Parathyroid adenoma (tissue), 2 donors: ENCODE data around the gene VPS13D.

ENCODE experiments used
- H2AFZ ChIP-seq: fragments of 300-600 bp; sonication (generic); one replicate; pipeline ENCODE4 v1.7.0; 2017; ENCODE audit warnings: antibody characterized with exemption, mild to moderate bottlenecking
- H3K27ac ChIP-seq: fragments of 300-600 bp; sonication (generic); one replicate; pipeline ENCODE4 v1.7.0; 2017
- H3K27me3 ChIP-seq: fragments of 300-600 bp; sonication (generic); one replicate; pipeline ENCODE4 v1.7.0; 2017; ENCODE audit warnings: low read length; ENCODE audit not compliant: control insufficient read depth, insufficient read depth
- H3K36me3 ChIP-seq: fragments of 300-600 bp; sonication (generic); one replicate; pipeline ENCODE4 v1.7.0; 2017; ENCODE audit warnings: low read length; ENCODE audit not compliant: control insufficient read depth, insufficient read depth
- H3K4me1 ChIP-seq: fragments of 300-600 bp; sonication (generic); one replicate; pipeline ENCODE4 v1.7.0; 2017; ENCODE audit warnings: control low read depth
- H3K4me2 ChIP-seq: fragments of 300-600 bp; sonication (generic); one replicate; pipeline ENCODE4 v1.7.0; 2017; ENCODE audit warnings: low read length
- H3K4me3 ChIP-seq: fragments of 300-600 bp; sonication (generic); one replicate; pipeline ENCODE4 v1.7.0; 2017; ENCODE audit warnings: low read depth, low read length
- H3K79me2 ChIP-seq: fragments of 300-600 bp; sonication (generic); one replicate; pipeline ENCODE4 v1.7.0; 2017; ENCODE audit warnings: control low read depth
- H3K9ac ChIP-seq: fragments of 300-600 bp; sonication (generic); one replicate; pipeline ENCODE4 v1.7.0; 2017; ENCODE audit warnings: mild to moderate bottlenecking
- H3K9me3 ChIP-seq: fragments of 300-600 bp; sonication (generic); one replicate; pipeline ENCODE4 v1.7.0; 2017; ENCODE audit warnings: low read length; ENCODE audit not compliant: control insufficient read depth
- TF ChIP-seq, protein P1 (sequence below): fragments of 300-600 bp; sonication (generic); IDR thresholded peaks from one replicate; pipeline ENCODE4 v1.7.0; 2017; ENCODE audit warnings: antibody characterized with exemption, mild to moderate bottlenecking
- donor health status: primary hyperparathyroidism.

The VPS13D gene

DNA sequence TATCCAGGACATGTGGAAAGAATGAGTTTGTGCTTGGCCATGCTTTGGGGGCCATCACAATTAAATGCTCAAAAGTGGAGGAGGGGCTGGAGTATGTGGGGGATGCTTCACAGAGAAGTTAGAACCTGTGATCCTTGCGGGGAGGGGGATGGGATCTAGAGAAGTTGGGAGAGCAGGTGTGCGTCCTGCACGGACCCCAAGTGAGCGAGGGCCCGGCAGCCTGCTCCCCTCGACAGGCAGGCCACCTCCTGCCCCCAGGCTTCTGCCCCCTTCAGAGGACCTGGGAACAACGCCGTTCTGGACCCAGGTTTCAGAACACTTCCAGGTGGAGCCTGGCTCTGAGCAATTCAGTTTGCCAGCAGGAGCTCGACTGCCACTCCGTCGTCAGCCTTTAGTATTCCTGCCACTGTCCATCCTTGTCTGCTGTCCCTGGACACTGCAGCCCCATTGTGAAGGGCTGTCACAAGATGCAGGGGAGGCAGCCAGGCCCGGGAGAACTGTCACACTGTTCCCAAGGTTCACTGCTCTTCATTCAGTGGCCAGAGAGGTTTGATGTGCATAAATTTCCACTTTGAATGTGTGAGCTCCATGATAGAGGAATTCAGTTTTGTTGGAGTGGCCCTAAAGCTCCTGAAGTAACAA, 275.9 kb downstream of the VPS13D start:
- H3K9ac ChIP-seq, result no peak overlapping the region
- H3K4me3 ChIP-seq, result no peak overlapping the region
- TF ChIP-seq, protein P1, sequence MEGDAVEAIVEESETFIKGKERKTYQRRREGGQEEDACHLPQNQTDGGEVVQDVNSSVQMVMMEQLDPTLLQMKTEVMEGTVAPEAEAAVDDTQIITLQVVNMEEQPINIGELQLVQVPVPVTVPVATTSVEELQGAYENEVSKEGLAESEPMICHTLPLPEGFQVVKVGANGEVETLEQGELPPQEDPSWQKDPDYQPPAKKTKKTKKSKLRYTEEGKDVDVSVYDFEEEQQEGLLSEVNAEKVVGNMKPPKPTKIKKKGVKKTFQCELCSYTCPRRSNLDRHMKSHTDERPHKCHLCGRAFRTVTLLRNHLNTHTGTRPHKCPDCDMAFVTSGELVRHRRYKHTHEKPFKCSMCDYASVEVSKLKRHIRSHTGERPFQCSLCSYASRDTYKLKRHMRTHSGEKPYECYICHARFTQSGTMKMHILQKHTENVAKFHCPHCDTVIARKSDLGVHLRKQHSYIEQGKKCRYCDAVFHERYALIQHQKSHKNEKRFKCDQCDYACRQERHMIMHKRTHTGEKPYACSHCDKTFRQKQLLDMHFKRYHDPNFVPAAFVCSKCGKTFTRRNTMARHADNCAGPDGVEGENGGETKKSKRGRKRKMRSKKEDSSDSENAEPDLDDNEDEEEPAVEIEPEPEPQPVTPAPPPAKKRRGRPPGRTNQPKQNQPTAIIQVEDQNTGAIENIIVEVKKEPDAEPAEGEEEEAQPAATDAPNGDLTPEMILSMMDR, result no peak
- H3K9me3 ChIP-seq, result no peaks in the 10 kb centered on the region
- H3K27ac ChIP-seq, result no peak overlapping the region
- H3K36me3 ChIP-seq, result no peaks in the 10 kb centered on the region
- no peaks in the 10 kb centered on the region for H3K27me3 ChIP-seq
- no peaks in the 10 kb centered on the region for H3K4me1 ChIP-seq
- no peak overlapping the region for H3K4me2 ChIP-seq
- no peak overlapping the region for H2AFZ ChIP-seq
- no peaks in the 10 kb centered on the region for H3K79me2 ChIP-seq

DNA sequence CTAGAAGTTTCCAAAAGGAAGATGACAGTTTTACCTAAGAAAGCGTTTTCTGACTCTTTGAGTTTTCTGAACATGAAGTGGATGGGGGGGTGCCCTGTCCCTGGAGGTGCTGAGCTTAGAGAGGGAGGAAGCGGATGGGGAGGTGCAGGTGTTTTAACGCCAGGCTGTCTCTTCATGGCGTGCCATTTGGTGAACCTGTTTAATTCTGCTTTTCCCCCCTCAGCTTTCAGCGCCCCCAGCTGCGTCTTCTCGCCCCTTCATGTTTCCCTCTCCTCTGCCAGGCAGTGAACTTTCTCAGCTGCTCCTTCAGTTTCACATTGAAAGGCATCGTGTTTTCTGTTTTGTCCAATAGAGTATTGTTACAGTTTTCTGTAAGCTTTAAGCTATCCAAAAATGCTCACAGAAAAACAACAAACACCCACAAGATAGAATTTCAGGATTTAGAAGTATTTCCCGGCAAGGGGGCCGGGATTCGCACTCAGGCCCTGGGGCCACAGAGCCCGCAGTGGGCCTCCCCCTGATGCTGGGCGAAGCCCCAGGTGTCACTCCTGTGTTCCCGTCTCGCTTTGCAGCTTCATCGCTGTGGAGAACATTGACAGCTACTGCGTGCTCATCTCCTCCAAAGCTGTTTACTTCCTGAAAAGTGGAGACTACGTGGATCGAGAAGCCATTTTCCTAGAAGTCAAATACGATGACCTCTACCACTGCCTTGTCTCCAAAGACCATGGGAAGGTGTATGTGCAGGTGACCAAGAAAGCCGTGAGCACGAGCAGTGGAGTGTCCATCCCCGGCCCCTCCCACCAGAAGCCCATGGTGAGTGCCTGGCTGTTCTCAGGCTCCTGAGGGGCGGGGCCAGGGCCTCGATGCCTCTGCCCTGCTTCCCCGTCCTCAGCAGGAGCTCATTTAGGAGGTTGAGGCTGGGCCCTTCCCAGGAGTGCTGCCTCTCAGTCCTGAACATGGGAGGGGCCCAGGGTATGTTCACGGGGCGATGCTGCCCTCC, 276.8 kb downstream of the VPS13D start:
- no peak overlapping the region for H3K4me3 ChIP-seq
- H2AFZ ChIP-seq, result no peak overlapping the region
- TF ChIP-seq, protein P1, result no peak
- H3K79me2 ChIP-seq, result no peaks in the 10 kb centered on the region
- H3K36me3 ChIP-seq, result no peaks in the 10 kb centered on the region
- H3K4me2 ChIP-seq, result no peak overlapping the region
- no peaks in the 10 kb centered on the region for H3K27me3 ChIP-seq
- H3K27ac ChIP-seq, result no peak overlapping the region
- no peak overlapping the region for H3K9ac ChIP-seq
- H3K4me1 ChIP-seq, result peaks cover 3% of the 10 kb centered on the region
- H3K9me3 ChIP-seq, result no peaks in the 10 kb centered on the region

DNA sequence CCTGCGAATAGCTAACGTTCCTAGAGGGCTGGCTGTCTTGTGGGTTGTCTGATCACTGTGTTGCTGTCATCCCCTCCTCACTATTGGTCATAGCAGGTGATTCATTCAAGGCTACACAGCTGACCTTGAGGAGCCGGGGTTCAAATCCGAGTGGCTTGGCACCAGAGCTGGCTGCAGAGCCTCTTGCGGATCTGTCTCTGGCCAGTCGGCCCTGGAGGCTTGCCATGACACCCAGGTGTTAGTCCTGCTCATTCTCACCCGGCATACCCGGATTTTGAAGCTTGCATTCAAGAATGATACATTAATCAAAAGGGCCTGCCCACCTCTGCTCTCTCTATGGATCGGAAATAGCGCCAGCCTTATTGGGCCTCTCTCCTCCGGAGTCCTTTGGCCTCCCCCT, 277.8 kb downstream of the VPS13D start:
- Histone ChIP-seq H3K36me3 (no peaks in the 10 kb centered on the region), H3K4me1 (peaks cover 5% of the 10 kb centered on the region)

DNA sequence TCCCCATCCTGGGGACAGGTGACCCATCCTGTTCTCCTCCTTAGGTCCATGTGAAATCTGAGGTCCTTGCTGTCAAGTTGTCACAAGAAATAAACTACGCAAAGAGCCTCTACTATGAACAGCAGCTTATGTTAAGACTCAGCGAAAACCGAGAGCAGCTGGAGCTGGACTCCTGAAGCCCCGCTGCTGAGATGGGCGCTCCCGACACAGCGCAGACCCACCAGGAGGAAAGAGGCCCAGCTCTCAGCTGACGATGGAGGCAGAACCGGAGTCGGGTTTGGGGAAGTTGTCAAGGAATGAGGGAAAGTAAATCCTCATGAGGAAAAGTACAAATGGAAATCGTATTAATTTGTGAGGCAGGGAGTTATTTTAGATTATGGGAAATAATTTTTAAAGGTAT, 279.0 kb downstream of the VPS13D start:
- peaks cover 5% of the 10 kb centered on the region for H3K4me1 ChIP-seq
- H2AFZ ChIP-seq, result no peak overlapping the region
- no peaks in the 10 kb centered on the region for H3K9me3 ChIP-seq
- H3K4me3 ChIP-seq, result no peak overlapping the region
- TF ChIP-seq, protein P1, result no peak
- no peaks in the 10 kb centered on the region for H3K27me3 ChIP-seq
- H3K27ac ChIP-seq, result no peak overlapping the region
- H3K79me2 ChIP-seq, result no peaks in the 10 kb centered on the region
- H3K4me2 ChIP-seq, result no peak overlapping the region
- H3K9ac ChIP-seq, result no peak overlapping the region
- H3K36me3 ChIP-seq, result no peaks in the 10 kb centered on the region

More for the DNA sequence above, 277.8 kb downstream of the VPS13D start:
- no peaks in the 10 kb centered on the region for H3K27me3 ChIP-seq
- no peak overlapping the region for H3K4me2 ChIP-seq
- TF ChIP-seq, protein P1, result no peak
- no peak overlapping the region for H3K4me3 ChIP-seq
- H3K9ac ChIP-seq, result no peak overlapping the region
- no peaks in the 10 kb centered on the region for H3K79me2 ChIP-seq
- H2AFZ ChIP-seq, result no peak overlapping the region
- H3K9me3 ChIP-seq, result no peaks in the 10 kb centered on the region
- H3K27ac ChIP-seq, result no peak overlapping the region
